Activated CD4-positive, alpha-beta T cell treated with anti-CD3 and anti-CD28 coated beads, Interleukin-2, amount 50 U/mL, for 16 hours (primary cell): Measurements from ENCODE around the gene TMPRSS15.
"Not testable (repeated sequence)": the region's sequence is repeated elsewhere in the genome, so short reads cannot be mapped to it uniquely, and the experiment has no call there.

Experiments
- DNase-seq: peaks from one replicate; pipeline ENCODE4 v3.0.0-alpha.2; 2020

Gene TMPRSS15

DNA sequence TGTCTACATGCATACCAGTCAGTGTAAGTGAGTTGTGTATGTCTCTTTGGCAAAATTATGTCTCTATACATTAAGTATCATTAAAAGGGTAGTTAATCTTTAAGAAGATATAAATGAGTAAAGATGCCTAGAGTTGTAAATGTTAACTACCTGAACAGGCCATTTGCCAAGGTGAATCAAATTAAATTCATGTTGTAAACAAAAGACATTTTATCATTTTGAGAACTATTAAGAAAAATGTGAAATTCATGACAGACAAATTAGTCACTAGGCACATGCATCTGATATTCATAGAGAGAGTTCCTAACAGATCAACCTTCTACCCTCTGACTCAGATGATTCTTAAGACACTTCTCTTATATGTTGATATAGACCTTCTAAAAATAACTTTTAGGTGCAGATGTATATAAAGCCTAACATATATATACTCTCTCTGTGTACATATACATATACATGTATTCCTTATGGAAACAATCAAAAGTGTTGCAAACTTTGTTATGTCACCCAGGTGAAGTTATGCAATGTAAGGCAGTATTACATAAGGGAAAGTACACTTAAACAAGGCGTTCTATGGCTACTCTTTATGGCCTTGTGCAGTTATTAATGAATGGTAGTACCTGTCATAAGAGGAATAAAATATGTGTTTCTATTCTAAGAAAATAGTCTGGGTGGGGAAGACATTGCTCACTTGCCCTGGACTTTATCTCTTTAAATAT is at the start of gene TMPRSS15:
TSS of gene TMPRSS15 (minus strand) at position 51 of the 716 bp plus-strand sequence. CDS start 163 bp downstream, outside the sequence.
- no peak for DNase-seq

DNA sequence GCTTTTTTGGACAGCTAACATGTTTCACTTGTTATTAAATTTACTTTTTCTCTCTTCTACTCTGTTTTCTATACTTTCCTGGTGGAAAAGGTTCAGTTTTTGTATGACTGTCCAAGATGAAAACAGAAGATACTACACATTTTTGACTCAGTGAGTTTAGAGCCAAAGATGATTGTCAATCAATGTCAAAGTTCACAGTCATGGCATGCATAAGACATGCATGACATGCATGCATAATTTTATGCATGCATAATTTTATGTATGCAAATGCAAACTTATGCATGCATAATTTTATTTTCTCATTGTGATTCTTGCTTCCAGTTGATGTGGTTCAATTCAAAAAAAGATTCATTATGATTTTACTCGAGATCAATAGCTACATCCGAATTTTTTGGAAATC is 48.1 kb upstream of the TMPRSS15 start:
- no peak for DNase-seq

DNA sequence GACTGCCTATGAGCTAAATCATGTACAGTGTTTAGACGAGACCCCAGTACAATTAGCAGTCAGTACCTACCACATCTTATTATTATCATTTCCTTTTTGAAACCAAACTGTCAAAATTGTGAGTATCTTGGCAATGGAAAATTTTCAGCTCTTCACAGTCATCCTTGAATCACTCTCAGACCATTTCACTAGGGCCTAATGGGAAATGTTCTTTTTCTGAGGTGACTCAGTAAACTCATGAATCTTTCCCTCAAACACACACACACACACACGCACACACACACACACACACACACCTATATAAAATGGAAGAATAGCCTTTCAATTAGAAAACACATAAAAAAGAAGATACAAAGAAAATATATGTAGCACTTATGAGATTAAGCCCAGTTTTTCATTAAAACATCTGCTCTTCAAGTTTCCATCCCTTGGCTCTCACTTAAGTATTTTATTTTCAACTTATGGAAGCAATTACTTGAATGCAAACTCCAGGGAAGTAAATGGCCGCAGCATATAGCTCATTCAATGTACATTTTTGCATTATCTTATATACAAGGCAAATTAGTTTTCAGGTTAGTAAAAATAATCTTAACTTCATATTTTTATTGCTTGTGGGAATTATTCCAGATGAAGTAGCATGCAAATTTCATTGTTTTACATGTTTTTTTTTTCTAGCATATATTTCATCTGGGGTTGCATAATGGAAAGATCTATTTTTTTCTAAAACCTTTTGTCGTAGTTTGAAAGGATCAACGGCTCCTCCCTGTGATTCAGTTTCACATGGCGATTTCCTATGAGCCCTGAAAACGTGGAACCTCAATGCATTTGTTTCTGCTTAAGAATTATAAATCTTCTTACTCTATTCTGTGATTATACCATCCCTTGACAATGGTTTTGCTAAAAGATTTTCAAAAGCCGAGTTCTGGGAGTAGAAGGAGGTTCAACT is 46.3 kb upstream of the TMPRSS15 start:
- no peak for DNase-seq

DNA sequence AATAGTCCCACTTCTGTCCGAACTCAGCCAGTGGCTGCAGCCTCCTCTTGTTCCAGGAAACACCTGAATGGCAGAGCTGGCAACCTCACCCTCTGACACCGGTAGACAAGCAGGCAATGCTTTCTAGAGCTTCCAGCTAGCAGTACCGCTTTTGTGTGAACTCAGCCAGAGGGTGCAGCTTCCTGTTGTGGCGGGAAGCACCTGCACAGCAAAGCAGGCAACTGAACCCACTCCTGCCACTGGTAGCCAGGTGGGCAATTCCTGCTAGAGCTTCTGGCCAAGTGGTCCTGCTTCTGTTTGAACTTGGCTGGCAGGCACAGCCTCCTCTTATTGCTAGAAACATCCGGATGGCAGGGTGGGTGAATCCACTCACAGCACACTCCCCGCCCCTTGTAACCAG is 40.1 kb upstream of the TMPRSS15 start:
- no peak for DNase-seq

DNA sequence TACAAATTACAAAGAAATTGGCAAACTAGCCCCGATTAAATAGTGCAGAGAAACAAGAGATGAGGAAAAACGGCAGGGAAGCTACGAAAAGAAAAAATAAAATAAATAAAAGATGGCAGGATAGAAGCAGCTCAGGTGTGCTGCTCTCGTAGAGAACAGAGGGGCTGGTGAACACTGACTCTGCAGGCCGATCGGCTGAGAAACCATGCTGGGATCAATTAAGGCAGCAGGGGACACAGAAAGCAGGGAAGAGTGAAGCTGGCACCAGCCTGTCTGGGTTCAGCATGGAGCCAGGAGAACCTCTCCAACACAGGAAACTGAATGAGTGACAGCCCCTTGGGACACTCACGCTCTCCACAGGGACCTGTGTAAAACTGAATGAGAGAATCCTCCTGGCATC is 39.5 kb upstream of the TMPRSS15 start:
- DNase-seq, result no peak

DNA sequence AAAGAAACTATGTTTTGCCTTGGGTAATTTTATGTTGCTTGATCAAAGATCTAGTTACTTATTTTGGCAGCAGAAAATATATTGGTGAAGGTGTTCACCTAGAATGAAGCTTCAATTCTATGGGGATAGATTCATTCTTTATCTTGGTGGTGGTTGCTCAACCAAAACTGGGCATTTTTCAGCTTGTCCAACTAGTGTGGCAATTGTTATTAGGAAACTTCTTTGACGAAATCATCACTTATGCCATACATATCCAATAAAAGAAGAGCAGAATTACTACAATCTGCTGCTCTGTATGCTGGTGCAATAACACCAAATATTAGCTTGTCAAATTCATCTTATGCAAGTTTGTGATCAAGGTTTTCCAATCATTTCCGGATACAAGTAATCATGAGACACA is 26.8 kb upstream of the TMPRSS15 start:
- no peak for DNase-seq

DNA sequence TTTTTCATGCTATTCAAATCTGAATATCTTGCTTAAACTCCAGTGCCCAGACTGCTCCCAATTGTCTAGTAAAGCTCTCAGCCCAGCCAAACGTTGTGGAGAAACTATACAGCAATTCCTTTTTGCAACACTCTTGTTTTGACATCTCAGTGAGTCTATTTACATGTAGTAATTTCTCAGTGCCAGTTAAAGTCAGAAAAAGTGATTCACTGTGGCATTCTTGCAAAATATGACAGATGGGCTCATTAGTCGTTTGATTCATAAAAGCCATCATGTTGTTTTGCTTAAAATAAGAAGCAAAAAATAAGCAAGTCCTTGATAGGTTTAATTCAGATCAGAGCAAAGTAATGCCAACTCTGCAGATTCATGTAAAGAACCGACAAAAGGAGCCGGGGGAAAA is 20.7 kb upstream of the TMPRSS15 start:
- DNase-seq, result no peak

DNA sequence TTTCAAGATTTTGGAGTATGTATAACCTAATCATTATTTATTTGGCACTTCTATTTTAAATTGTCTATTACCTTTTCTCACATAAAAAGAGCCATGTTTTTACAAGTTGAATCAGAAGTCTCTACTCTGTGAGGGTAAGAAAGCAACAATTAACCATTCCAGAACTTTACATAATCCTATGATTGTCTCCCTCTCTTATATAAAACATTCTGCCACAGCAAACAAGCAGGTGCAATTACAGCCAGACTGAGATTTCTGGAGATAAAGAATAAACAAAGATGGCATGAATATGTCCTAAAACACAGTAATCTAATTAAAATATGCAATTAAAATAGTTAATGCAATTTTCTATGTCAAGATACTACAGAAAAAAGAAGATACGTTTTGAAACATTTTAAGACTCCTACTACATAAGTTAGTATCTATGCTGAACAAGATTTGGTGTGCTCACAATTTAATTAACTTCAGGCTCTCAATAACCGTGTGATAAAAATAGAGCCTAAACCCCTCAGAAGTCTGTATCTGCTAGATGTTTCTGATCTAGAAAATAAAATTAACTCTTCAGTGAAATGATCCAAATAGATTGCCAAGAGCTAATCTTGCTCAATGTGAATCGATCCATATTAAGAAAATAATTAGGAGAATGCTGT is 13.7 kb upstream of the TMPRSS15 start:
- DNase-seq, result no peak

DNA sequence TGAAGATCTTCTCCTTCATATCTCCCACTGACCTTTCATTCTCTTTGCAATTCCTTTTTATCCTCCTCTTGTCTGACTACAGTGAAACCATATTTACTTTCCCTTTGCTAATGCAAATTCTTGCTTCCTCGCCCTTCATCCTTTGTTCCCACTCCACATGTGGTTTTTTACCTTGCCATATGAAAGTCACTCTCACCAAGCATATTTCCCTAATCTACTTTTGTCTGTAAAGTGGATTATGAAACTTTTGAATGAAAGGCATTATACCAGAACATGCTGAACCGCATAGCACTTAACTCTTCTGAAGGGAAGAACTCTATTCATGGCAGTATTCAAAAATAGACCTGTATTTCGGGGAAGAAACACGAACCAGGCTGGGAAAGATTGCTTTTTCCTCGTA is 8.0 kb upstream of the TMPRSS15 start:
- DNase-seq, result no peak

DNA sequence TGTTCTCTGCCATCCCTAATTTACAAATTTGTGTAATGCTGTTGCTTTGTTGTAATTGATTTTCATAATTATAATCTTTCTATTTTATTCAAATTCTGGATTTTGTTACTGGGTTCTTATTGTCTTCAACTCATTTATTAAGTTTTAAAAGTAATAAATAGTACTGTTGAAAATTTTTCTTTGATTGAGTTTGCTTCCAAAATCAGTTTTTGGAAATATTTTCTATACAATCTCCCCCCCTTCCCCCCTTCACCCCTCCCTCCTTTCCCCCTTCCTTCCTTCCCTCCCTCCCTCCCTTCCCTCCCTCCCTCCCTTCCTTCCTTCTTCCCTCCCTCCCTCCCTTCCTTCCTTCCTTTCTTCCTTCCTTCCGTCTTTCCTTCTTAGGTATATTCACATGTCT is 6.0 kb upstream of the TMPRSS15 start:
- no peak for DNase-seq

DNA sequence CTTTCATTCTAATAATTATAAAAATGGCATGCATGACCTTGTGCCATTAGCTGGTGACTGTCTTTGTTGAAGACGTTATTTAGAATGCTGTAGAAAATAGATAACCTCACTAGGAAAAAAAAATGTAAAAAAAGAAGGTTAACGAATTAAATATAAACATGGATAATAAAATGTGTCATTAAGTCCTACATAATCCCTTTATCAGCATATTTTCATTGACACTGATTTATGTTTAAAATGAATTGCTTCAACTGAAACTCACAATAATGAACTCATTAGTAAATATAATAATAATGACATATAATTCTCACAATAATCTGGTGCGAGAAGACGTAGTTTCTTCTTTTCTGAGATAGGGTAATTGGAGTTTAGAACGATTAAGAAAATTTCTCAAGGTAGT is 4.7 kb downstream of the TMPRSS15 start:
- no peak for DNase-seq

DNA sequence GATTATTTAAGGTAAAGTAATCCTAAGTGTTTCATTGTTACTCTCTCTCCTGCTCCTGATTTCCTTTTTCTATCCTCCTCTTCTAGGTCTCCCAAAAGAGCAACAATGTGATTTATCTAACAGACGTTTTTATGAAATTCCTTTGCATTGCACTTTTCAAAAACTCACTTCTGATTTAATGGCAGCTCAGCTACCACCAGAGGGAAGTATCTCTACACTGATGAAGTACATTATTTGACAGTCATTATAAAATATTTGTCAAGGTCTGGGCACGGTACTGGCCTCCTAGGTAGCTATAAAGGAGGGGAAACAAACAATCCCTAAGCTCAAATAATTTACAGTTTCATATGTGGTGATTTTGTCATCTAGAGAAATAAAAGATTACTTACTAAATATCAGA is 15.6 kb downstream of the TMPRSS15 start:
- DNase-seq, result no peak

DNA sequence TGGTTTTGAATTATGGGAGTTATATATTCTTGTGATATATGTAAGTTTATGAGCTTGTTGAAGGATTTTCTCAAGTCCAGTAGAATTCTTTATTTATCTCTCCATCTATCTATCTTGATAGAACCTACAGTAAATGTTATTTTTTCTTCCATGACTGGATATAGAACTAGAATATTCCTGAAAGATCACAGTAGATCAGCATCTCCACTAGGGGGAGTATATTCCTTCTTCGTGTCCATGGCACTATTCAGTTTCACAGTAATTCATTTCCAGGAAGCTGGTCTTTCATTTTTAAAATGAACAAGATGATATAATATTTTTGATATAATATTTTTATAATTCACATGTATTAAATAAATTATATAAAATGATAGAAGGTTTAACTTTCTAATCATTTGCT is 18.8 kb downstream of the TMPRSS15 start:
- peak; percentile 8 for DNase-seq

DNA sequence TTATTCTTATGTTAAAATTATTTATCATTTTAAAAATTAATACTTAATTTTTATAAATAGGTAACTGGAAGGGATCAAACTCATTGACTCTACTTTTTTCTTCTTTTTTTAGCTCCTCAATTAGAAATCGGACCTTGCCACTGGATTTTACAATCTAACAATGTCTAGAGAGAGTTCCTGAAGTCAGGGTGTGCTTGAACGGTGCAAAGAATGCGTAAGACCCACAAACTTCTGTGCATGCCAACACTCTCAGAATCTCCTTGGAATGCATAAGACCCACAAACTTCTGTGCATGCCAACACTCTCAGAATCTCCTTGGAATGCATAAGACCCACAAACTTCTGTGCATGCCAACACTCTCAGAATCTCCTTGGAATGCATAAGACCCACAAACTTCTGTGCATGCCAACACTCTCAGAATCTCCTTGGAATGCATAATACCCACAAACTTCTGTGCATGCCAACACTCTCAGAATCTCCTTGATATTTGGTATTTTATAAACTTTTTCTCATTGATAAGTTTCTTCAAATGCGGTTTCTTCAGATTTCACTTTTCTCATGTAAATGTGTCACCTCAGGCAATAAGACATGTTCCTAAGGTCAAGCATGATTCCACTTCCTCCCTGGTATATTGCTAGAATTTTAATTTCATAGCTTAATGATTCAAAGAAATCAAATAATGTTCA is 20.5 kb downstream of the TMPRSS15 start:
- not testable (repeated sequence) for DNase-seq

DNA sequence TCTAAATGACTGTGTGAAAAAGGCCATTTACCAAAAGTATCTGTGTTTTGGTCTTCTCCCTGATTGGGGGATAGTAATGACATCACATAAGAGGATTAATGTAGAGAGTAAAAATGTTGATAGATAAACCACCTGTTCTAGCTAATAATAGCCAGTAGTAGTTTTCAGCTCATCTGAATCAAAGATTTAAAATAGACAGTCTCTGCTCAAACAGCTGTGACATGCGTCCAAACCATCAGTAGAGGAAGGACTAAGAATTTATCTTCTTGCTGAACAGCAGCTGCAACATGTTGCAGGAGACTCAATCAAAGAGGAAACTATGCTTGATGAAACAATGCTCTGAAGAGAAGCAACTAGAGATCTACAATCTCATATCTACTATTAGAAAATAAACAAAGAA is 21.4 kb downstream of the TMPRSS15 start:
- no peak for DNase-seq

DNA sequence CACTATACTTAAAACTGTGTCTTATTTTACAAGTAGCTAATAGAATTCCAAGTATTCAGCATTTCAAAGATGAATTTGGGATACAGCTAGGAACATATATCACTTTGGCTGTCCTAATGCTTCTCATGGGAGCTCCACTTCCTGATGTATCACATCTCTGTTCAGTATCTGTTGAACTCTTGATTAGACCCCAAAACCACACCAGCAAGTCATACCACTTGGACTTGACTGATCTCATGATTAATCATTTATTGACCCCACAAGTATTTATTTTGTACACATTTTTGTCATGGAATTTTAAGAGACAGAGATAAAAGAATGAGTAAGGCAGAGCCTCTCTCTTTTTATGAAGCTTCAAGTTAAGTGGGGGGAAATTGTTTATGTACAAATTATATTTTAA is 30.0 kb downstream of the TMPRSS15 start:
- DNase-seq, result no peak

DNA sequence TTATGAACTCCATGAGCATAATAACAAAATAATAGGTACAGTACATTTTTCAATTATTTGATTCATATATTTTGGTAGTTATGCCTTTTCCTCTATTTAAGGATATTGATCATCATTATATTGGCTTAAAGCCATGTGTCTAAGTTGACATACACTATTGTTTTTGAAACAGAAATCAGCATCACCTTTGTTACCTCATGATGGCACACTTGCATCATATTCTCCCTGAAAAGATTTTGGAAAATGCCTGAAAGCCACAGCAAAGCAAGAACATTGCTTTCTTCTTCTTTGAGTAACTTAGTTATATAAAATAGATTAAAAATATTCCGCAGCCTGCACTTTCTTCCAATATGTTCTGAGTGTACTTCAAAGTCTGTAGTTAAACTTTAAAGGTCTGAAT is 33.3 kb downstream of the TMPRSS15 start:
- DNase-seq, result no peak

DNA sequence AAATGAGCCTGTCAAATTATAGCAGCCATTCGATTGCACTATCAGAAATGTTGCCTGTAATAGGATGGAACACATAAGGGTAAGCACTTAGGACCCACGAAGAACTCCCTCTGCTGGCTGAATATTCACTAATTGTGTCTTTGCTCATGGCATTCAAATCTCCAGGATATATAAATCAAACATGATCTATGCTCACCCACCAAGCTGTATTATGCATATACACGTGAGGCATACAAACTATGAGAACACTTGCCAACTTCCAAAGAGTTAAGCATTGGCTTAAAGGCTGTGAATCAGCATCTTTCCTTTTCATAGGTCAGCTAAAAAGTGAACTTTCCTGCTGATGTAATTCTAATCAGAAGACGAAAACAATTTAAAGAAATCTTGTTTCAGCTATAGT is 34.5 kb downstream of the TMPRSS15 start:
- DNase-seq, result no peak

DNA sequence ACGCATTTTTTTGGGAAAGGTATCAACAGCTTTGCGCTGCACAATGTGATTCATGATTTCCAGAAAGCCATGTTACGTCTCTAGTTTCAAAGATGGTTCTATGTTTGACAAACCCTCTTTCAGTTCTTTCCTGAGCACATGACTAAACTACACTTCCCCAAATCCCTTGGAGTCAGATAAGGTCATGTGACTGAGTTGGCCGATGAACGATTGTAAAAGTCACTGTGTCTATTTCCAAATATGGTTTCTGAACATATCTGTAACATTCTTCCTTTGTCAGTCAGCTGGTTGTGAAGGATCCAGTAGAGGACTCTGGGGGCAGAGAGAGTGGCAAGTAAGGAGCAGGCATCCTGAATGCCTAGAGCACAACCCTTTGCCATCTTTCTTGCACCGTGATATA is 35.4 kb downstream of the TMPRSS15 start:
- DNase-seq, result no peak

DNA sequence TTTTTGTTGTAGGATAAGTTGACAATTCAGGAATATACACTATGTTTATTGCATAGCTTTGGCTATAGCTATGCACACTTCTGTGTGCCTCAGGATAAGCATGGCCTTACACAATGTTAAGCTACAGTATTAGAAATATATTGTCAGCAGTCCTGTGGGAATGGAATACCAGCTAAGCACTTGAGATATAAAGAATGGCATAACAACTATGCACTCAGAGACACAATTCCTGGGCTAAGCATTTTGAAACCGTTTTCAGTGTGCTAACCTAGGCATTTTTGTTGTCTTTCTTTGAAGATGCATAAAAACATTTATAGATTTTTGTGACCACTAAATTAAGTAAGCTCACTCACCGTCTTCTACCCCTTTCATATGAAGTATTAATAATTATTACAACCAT is 46.8 kb downstream of the TMPRSS15 start:
- no peak for DNase-seq

DNA sequence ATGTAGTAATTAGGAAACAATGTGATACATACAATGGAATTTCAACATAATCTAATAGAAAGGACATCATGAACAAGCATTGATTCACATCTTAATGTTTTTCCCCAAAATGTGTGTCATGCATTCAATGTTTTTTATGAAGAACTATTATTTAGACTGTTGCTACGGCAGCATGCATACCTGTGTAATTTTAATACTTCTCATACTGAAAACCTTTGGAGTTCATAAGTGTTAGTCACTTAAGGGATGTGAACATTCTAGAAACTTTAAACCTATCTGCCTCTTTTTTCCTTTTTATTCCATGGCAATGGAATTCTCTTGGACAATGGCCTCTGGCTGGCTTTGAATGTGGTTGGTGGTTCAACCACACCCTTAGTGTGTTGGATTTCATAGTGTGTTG is 48.6 kb downstream of the TMPRSS15 start:
- DNase-seq, result no peak

DNA sequence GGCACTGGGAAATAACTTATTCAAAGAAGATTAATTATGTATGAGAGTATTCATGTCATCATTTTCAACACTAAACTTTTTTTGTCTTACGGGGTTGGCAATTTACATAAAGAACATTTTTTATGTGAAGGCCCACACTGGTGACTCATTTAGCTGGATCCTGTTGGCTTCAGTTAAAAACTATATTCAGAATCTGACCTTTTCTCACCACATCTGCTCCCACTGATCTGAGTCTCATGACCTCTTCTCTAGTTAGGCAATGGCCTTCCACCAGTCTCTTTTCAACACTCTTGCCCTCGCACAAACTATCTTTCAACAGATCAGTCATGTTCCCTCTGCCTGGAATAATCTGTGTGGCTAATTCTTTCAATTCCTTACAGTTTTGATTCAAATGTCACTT is 53.4 kb downstream of the TMPRSS15 start:
- no peak for DNase-seq

DNA sequence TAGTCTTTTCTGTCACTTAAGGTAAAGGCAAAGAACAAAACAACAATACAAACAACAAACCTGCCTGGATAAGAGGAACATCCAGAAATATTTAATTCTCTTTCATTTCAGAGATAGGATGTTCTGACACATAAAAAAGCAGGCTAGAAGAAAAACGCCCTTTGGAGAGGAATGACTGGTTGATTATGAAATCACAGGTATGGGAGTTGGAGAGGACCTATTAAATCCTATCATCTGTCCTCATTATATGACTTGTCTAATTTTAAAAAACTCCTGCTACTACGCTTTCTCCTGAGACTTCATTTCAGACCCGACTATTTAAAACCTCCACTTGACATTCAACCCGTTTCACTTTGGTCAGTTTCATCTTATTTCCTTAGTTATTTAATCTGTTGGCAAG is 54.1 kb downstream of the TMPRSS15 start:
- no peak for DNase-seq
